HepG2 (cell line): ENCODE measurements around the gene PPP2R1B. TPM values are rescaled to one million over a fixed set of nuclear protein-coding genes. Genes with fewer than 3 reads are reported as not detected.

Experiments
- ATAC-seq: fragments of 200-7000 bp; cut with Tn5 transposase; 3 replicates; pipeline ENCODE4 v1.9.1; 2020; ENCODE audit warnings: mild to moderate bottlenecking, moderate library complexity
- BruUV-seq: library from RNA; stranded (reverse); fragments of 400-500 nt; replicated peaks from 2 replicates; lab custom pipeline; 2021; lab: Mats Ljungman, UMichigan
- CTCF ChIA-PET: fragments of 300-600 bp; formaldehyde crosslinking; extraction: SDS; loops from one replicate; lab custom pipeline; 2021; ENCODE audit warnings: low total read pairs, inconsistent platforms, low intra/inter-chr PET ratio; lab: Yijun Ruan, JAX
- POLR2A ChIA-PET: fragments of 350-600 bp; sonication (Branson Sonifier 250); formaldehyde crosslinking; loops from one replicate; lab custom pipeline; 2020; ENCODE audit warnings: antibody characterized with exemption, inconsistent platforms; lab: Yijun Ruan, JAX
- DNase-seq: peaks from one replicate; pipeline ENCODE4 v3.0.0-alpha.2; 2015; ENCODE audit warnings: low spot score
- FAIRE-seq: peaks from 3 replicates; lab custom pipeline; 2011; peaks lifted over from hg19 to GRCh38; lab: Jason Lieb, UNC
- H2AFZ ChIP-seq: one replicate; pipeline ENCODE4 v1.6.1; 2011; ENCODE audit warnings: low read length, inconsistent platforms
- H3K27ac ChIP-seq: fragments of 300-600 bp; 3 replicates; pipeline ENCODE4 v1.8.0; 2011; ENCODE audit warnings: mixed run types, mild to moderate bottlenecking, mixed read lengths, low read length, inconsistent platforms; ENCODE audit not compliant: insufficient read depth; ENCODE audit errors: extremely low read length
- H3K27me3 ChIP-seq, 2 experiments: fragments of 200-600 bp in 1 of 2; 2 replicates in 1 of 2; 3 replicates in 1 of 2; pipeline versions ENCODE4 v1.6.0 to v1.8.0; 2011; ENCODE audit warnings: low read length in 2 of 2, mild to moderate bottlenecking in 2 of 2, moderate library complexity in 2 of 2, inconsistent platforms in 1 of 2; ENCODE audit not compliant: insufficient read depth in 2 of 2, control insufficient read depth in 1 of 2
- H3K36me3 ChIP-seq, 2 experiments: fragments of 200-600 bp in 1 of 2; replicated peaks in 1 of 2; 2 replicates in 1 of 2; 3 replicates in 1 of 2; pipeline versions ENCODE4 v1.5.1 to v1.8.0; 2011; ENCODE audit warnings: low read length in 2 of 2, inconsistent platforms in 1 of 2; ENCODE audit not compliant: insufficient read depth in 2 of 2, control insufficient read depth in 1 of 2
- H3K4me1 ChIP-seq: 2 replicates; pipeline ENCODE4 v1.5.1; 2012; ENCODE audit warnings: low read length, inconsistent platforms; ENCODE audit not compliant: insufficient read depth
- H3K4me2 ChIP-seq: 2 replicates; pipeline ENCODE4 v1.6.0; 2011; ENCODE audit warnings: low read depth, low read length, inconsistent platforms
- H3K4me3 ChIP-seq, 3 experiments: fragments of 200-600 bp in 1 of 3; sonication (generic), shearing (Covaris generic) in 1 of 3; replicated peaks in 1 of 3; 2 replicates each; pipeline ENCODE4 v1.5.1; 2011 to 2016; ENCODE audit warnings: low read length in 3 of 3, inconsistent platforms in 2 of 3, low read depth in 2 of 3, mild to moderate bottlenecking in 2 of 3, control low read depth in 1 of 3, mixed read lengths in 1 of 3; ENCODE audit not compliant: insufficient read depth in 1 of 3
- H3K79me2 ChIP-seq: one replicate; pipeline ENCODE4 v1.6.1; 2011; ENCODE audit warnings: low read length, inconsistent platforms; ENCODE audit not compliant: insufficient read depth
- H3K9ac ChIP-seq: 2 replicates; pipeline ENCODE4 v1.6.0; 2011; ENCODE audit warnings: mild to moderate bottlenecking, low read depth, low read length, inconsistent platforms; ENCODE audit not compliant: insufficient read depth
- H3K9me3 ChIP-seq: 2 replicates; pipeline ENCODE4 v1.5.1; 2012; ENCODE audit warnings: mild to moderate bottlenecking, low read length
- H4K20me1 ChIP-seq: 2 replicates; pipeline ENCODE4 v1.6.0; 2011; ENCODE audit warnings: inconsistent platforms, mild to moderate bottlenecking, low read length, moderate library complexity; ENCODE audit not compliant: insufficient read depth
- ARID3A ChIP-seq: IDR thresholded peaks from 2 replicates; pipeline ENCODE4 v1.6.1; 2012; ENCODE audit warnings: low read depth, low read length, improper control_type of control experiment
- ASH2L ChIP-seq: fragments of 300-600, 200-600 bp; sonication (generic); IDR thresholded peaks from 2 replicates; pipeline ENCODE4 v1.7.0; 2017; ENCODE audit warnings: low read depth, mild to moderate bottlenecking, moderate library complexity, mixed read lengths, low read length; ENCODE audit not compliant: insufficient read length
- CEBPG ChIP-seq: IDR thresholded peaks from 2 replicates; pipeline ENCODE4 v1.6.1; 2016
- GTF2F1 ChIP-seq: fragments of 150-350 bp; IDR thresholded peaks from 2 replicates; pipeline ENCODE4 v1.6.1; 2014; ENCODE audit warnings: low read length
- HNRNPUL1 ChIP-seq: fragments of 200-400 bp; formaldehyde crosslinking; IDR thresholded peaks from 2 replicates; pipeline ENCODE4 v1.6.1; 2017; ENCODE audit warnings: low read depth, mild to moderate bottlenecking, low read length, moderate library complexity
- NFKB2 ChIP-seq: sonication (generic); formaldehyde crosslinking; IDR thresholded peaks from 2 replicates; pipeline ENCODE4 v1.4.0; 2020; ENCODE audit warnings: missing genetic modification reagents, borderline replicate concordance
- RCOR2 ChIP-seq: IDR thresholded peaks from 2 replicates; pipeline ENCODE4 v1.6.1; 2016; ENCODE audit warnings: missing biosample characterization, missing genetic modification reagents
- ZNF589 ChIP-seq: sonication (generic); formaldehyde crosslinking; conservative IDR thresholded peaks from 2 replicates; pipeline ENCODE4 v1.8.0; 2022; ENCODE audit warnings: mild to moderate bottlenecking, moderate library complexity, missing genetic modification reagents
- ZNF652 ChIP-seq: IDR thresholded peaks from 2 replicates; pipeline ENCODE4 v1.6.1; 2016; ENCODE audit warnings: low read depth, borderline replicate concordance
- ZUFSP ChIP-seq: sonication (generic); formaldehyde crosslinking; IDR thresholded peaks from 2 replicates; pipeline ENCODE4 v1.9.0; 2021; ENCODE audit warnings: missing genetic modification reagents, mild to moderate bottlenecking, borderline replicate concordance
- WGBS: methylation state at CpG from one replicate; pipeline ENCODE4 v1.1.6; 2017; ENCODE audit warnings: low lambda C conversion rate; 5-methylcytosine and 5-hydroxymethylcytosine counted together
- in situ Hi-C: cut with HindIII; loops from 2 replicates; pipeline ENCODE4 v1.10.0; 2017; ENCODE audit warnings: low pct_unique_long_range_greater_than_20kb; ENCODE audit not compliant: extremely low pct_ligation_motif_present
- intact Hi-C: fragments of 100-400 bp; cut with micrococcal nuclease; formaldehyde crosslinking; loops from one replicate; pipeline ENCODE4 v1.10.0; 2022; ENCODE audit not compliant: unreplicated experiment
- polyA plus RNA-seq, 8 experiments: library from polyadenylated mRNA; depleted of rRNA in 3 of 8; stranded (reverse) in 7 of 8; unstranded in 1 of 8; fragments of >200 nt; fragmentation: Illumina TruSeq in 4 of 8; extraction: Trizol in 4 of 8; gene quantifications; 2 replicates each; pipeline versions ENCODE4 v1.2.1 to v1.2.3, GENCODE V29; 2011 to 2016; ENCODE audit warnings: low read depth in 4 of 8, missing spikeins in 1 of 8, mixed read lengths in 1 of 8; ENCODE audit not compliant: insufficient read depth in 1 of 8
- total RNA-seq, 5 experiments: library from RNA; depleted of rRNA; stranded (reverse); fragments of >200 nt; fragmentation: Illumina TruSeq; extraction: Trizol; gene quantifications; 2 replicates each; pipeline ENCODE4 v1.2.3, GENCODE V29; 2016; ENCODE audit warnings: low read depth in 1 of 5
- TF ChIP-seq, protein P1 (sequence below): sonication (generic); formaldehyde crosslinking; IDR thresholded peaks from 2 replicates; pipeline ENCODE4 v1.8.0; 2022; ENCODE audit warnings: mild to moderate bottlenecking, missing genetic modification reagents; ENCODE audit not compliant: insufficient replicate concordance
- TF ChIP-seq, protein P2 (sequence below): IDR thresholded peaks from 2 replicates; pipeline ENCODE4 v1.6.1; 2018; ENCODE audit warnings: missing genetic modification reagents, mild to moderate bottlenecking, missing compliant biosample characterization
- TF ChIP-seq, protein P3 (sequence below): IDR thresholded peaks from 2 replicates; pipeline ENCODE4 v1.6.1; 2012; ENCODE audit warnings: low read length, improper control_type of control experiment

PPP2R1B gene
- total and polyA plus RNA-seq, 2 of the 13 experiments (the other 11 are each of a cell fraction or from before 2014, with no cell fraction given): 22.1 to 56.8 TPM

GRCh38 chr11:111778047-111778558, 11.9 kb upstream of the PPP2R1B start:
- 2% methylated on average over 3 of the region's 3 CpGs for WGBS
- H3K27me3 ChIP-seq: no peaks in the 10 kb centered on the region
- intact Hi-C loops: no loop called here
- in situ Hi-C loops: loop anchor here (5.0 kb wide), 1 partner anchor 176 kb away; the partner anchor contains the start of gene SIK2
- DNase-seq: peak; percentile 62
- H3K9me3 ChIP-seq: no peaks in the 10 kb centered on the region
- no peaks in the 10 kb centered on the region for H4K20me1 ChIP-seq
- ChIA-PET CTCF (interaction anchor here (1.8 to 2.2 kb wide), 3 partner anchors 63 to 176 kb away, joined by 16 to 23 read pairs (median 17); partner anchors contain the start of gene SIK2), POLR2A (interaction anchor here (0.6 to 4.7 kb wide), 17 partner anchors 8 to 175 kb away, joined by 3 to 68 read pairs (median 5); partner anchors contain the start of genes ALG9 and PPP2R1B)
- no peak for FAIRE-seq
- peak; percentile 87 for ATAC-seq
- no peak overlapping the region for H2AFZ ChIP-seq
- peak overlapping the region; percentile 95 for H3K4me2 ChIP-seq
- no TSS peak for BruUV-seq
- peak overlapping the region; percentile 85 for H3K27ac ChIP-seq
- H3K4me3 ChIP-seq: peak overlapping the region; percentile 13 to 62 (median 44); a peak in 3 of 6 replicates
- peaks cover 57% of the 10 kb centered on the region for H3K4me1 ChIP-seq
- H3K9ac ChIP-seq: peak overlapping the region; percentile 57
- H3K79me2 ChIP-seq: no peaks in the 10 kb centered on the region
- no peaks in the 10 kb centered on the region for H3K36me3 ChIP-seq
- 0 out of 2 replicates have a peak, but pooled peaks have one; percentile 3 for TF ChIP-seq RCOR2
- 0 out of 2 replicates have a peak, but pooled peaks have one; percentile 23 for TF ChIP-seq HNRNPUL1
- TF ChIP-seq CEBPG (CRISPR knock-in tag): 0 out of 2 replicates have a peak, but pooled peaks have one; percentile 29
- TF ChIP-seq ARID3A: peak; percentile 31; the same call in 1 of the 2 replicates
- no peak for TF ChIP-seq ZNF589 (CRISPR knock-in tag)
- no peak for TF ChIP-seq ZUFSP
- TF ChIP-seq GTF2F1: no peak
- TF ChIP-seq, protein P1, sequence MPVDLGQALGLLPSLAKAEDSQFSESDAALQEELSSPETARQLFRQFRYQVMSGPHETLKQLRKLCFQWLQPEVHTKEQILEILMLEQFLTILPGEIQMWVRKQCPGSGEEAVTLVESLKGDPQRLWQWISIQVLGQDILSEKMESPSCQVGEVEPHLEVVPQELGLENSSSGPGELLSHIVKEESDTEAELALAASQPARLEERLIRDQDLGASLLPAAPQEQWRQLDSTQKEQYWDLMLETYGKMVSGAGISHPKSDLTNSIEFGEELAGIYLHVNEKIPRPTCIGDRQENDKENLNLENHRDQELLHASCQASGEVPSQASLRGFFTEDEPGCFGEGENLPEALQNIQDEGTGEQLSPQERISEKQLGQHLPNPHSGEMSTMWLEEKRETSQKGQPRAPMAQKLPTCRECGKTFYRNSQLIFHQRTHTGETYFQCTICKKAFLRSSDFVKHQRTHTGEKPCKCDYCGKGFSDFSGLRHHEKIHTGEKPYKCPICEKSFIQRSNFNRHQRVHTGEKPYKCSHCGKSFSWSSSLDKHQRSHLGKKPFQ (CRISPR knock-in tag): no peak
- TF ChIP-seq ZNF652 (CRISPR knock-in tag): no peak
- TF ChIP-seq ASH2L: peak; percentile 82
- TF ChIP-seq, protein P2, sequence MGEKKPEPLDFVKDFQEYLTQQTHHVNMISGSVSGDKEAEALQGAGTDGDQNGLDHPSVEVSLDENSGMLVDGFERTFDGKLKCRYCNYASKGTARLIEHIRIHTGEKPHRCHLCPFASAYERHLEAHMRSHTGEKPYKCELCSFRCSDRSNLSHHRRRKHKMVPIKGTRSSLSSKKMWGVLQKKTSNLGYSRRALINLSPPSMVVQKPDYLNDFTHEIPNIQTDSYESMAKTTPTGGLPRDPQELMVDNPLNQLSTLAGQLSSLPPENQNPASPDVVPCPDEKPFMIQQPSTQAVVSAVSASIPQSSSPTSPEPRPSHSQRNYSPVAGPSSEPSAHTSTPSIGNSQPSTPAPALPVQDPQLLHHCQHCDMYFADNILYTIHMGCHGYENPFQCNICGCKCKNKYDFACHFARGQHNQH: peak; percentile 26; the same call in 1 of the 2 replicates
- TF ChIP-seq NFKB2: no peak
- TF ChIP-seq, protein P3, sequence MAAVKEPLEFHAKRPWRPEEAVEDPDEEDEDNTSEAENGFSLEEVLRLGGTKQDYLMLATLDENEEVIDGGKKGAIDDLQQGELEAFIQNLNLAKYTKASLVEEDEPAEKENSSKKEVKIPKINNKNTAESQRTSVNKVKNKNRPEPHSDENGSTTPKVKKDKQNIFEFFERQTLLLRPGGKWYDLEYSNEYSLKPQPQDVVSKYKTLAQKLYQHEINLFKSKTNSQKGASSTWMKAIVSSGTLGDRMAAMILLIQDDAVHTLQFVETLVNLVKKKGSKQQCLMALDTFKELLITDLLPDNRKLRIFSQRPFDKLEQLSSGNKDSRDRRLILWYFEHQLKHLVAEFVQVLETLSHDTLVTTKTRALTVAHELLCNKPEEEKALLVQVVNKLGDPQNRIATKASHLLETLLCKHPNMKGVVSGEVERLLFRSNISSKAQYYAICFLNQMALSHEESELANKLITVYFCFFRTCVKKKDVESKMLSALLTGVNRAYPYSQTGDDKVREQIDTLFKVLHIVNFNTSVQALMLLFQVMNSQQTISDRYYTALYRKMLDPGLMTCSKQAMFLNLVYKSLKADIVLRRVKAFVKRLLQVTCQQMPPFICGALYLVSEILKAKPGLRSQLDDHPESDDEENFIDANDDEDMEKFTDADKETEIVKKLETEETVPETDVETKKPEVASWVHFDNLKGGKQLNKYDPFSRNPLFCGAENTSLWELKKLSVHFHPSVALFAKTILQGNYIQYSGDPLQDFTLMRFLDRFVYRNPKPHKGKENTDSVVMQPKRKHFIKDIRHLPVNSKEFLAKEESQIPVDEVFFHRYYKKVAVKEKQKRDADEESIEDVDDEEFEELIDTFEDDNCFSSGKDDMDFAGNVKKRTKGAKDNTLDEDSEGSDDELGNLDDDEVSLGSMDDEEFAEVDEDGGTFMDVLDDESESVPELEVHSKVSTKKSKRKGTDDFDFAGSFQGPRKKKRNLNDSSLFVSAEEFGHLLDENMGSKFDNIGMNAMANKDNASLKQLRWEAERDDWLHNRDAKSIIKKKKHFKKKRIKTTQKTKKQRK: no peak
